ENCODE results near the gene PRR18. TPM values are rescaled to one million over a fixed set of nuclear protein-coding genes. Genes with fewer than 3 reads are reported as not detected.

The PRR18 gene
- total and polyA plus RNA-seq, 2 of the 8 experiments (the other 6 are each of a cell fraction or from before 2014, with no cell fraction given) = 0.08 to 0.19 TPM

- H3K23me2 ChIP-seq (ENCODE audit: low read depth, low read length) = no peaks in the 10 kb centered on the region
- no peak overlapping the region for H3K27ac ChIP-seq (ENCODE audit: low read depth, low read length)
- H2AFZ ChIP-seq (ENCODE audit: low read length) = no peak overlapping the region
- no peak overlapping the region for H2AK5ac ChIP-seq (ENCODE audit: low read depth, low read length)
- H2BK20ac ChIP-seq (ENCODE audit: low read length) = no peak overlapping the region
- no peak overlapping the region for H2BK5ac ChIP-seq (ENCODE audit: low read depth, low read length)
- DNase-seq (ENCODE audit: low read depth in 1 of 2, low spot score in 2 of 2) (no peak), FAIRE-seq (no peak)
- no peak overlapping the region for H4K91ac ChIP-seq (replicated peaks; ENCODE audit: insufficient read length, low read length)
- TF ChIP-seq EZH2 (IDR thresholded peaks at IDR 0.05; ENCODE audit: low read depth, low read length, severe bottlenecking) (no peak), CEBPB (IDR thresholded peaks at IDR 0.05; ENCODE audit: low read depth, low read length) (0 out of 2 replicates have a peak, but pooled peaks have one; percentile 15)
- CTCF ChIA-PET (ENCODE audit: partially characterized antibody) = interaction anchor here (1.0 to 1.7 kb wide), 4 partner anchors 8 to 38 kb away, joined by 3 to 8 read pairs (median 4); no protein-coding TSS in a partner anchor
- H3K23ac ChIP-seq (ENCODE audit: insufficient read length) = no peak overlapping the region
- no peak overlapping the region for H3K18ac ChIP-seq (ENCODE audit: extremely low read depth, low read length)
- no peaks in the 10 kb centered on the region for H3K79me2 ChIP-seq (ENCODE audit: control insufficient read depth in 1 of 2, insufficient read depth in 2 of 2, low read length in 2 of 2)
- peaks cover 0 to 6% (median 1%) of the 10 kb centered on the region in 4 experiments; a peak in 4 of 7 replicates for H3K4me1 ChIP-seq (replicated peaks in 1 of 4; ENCODE audit: control insufficient read depth in 3 of 4, insufficient read depth in 4 of 4, low read length in 3 of 4)
- POLR2A ChIA-PET (ENCODE audit: partially characterized antibody) = no interaction called here
- no peak overlapping the region for H2BK15ac ChIP-seq (ENCODE audit: low read length)
- H4K8ac ChIP-seq (ENCODE audit: extremely low read depth, insufficient read depth, low read length) = no peak overlapping the region
- H3K4ac ChIP-seq (replicated peaks; ENCODE audit: insufficient read length, low read depth, low read length) = no peak overlapping the region
- H2BK120ac ChIP-seq (replicated peaks; ENCODE audit: low read depth, low read length) = no peak overlapping the region
- H3K9ac ChIP-seq (replicated peaks in 1 of 4; ENCODE audit: extremely low read depth in 1 of 4, low read depth in 3 of 4, low read length in 3 of 4) = no peak overlapping the region
- H3K4me3 ChIP-seq (ENCODE audit: extremely low read depth in 1 of 4, insufficient read depth in 2 of 4, low read depth in 3 of 4, low read length in 4 of 4) = no peak overlapping the region
- peaks cover 0 to 19% (median 16%) of the 10 kb centered on the region in 4 experiments; a peak in 6 of 7 replicates for H3K27me3 ChIP-seq (replicated peaks in 1 of 4; ENCODE audit: control insufficient read depth in 3 of 4, extremely low read depth in 1 of 4, insufficient read depth in 3 of 4, low read length in 3 of 4)
- no peaks in the 10 kb centered on the region for H3K9me3 ChIP-seq (ENCODE audit: insufficient read depth in 2 of 2, low read depth in 1 of 2, low read length in 1 of 2)
- WGBS, 2 experiments (ENCODE audit: extremely low coverage in 1 of 2, insufficient coverage in 1 of 2, insufficient read length in 1 of 2, insufficient replicate concordance in 2 of 2, low coverage in 1 of 2, low lambda C conversion rate in 2 of 2, missing lambda C conversion rate in 1 of 2) = 91% methylated on average over 15 of the region's 15 CpGs; no CpG with 5 or more reads in 1 of the 2 experiments
- H3K4me2 ChIP-seq (ENCODE audit: insufficient read depth in 1 of 2, low read depth in 2 of 2, low read length in 2 of 2) = no peak overlapping the region
- H3K79me1 ChIP-seq (ENCODE audit: low read depth, low read length) = no peaks in the 10 kb centered on the region
- H3K14ac ChIP-seq (ENCODE audit: insufficient read length) = no peak overlapping the region
- no peak overlapping the region for H4K5ac ChIP-seq (ENCODE audit: insufficient read length, low read depth, low read length)
- no peak overlapping the region for H3K56ac ChIP-seq (replicated peaks; ENCODE audit: insufficient read length, low read depth, low read length)
- H3K36me3 ChIP-seq (ENCODE audit: control insufficient read depth in 2 of 4, insufficient read depth in 4 of 4, low read length in 3 of 4) = no peaks in the 10 kb centered on the region
- H2BK12ac ChIP-seq (ENCODE audit: low read depth, low read length) = no peak overlapping the region
- H4K20me1 ChIP-seq (replicated peaks in 1 of 2; ENCODE audit: control insufficient read depth in 1 of 2, insufficient read depth in 2 of 2, low read length in 2 of 2) = no peaks in the 10 kb centered on the region
Observed at GRCh38 chr6:166269301-166270039, 38.7 kb downstream of the PRR18 start.

Data from H1 (cell line).